GM21390 (cell line): Measurements from ENCODE around the gene IMMP2L.

ENCODE experiments used
- ATAC-seq: cut with Tn5 transposase; IDR thresholded peaks from one replicate; pipeline ENCODE4 v1.9.1; 2021; ENCODE audit not compliant: unreplicated experiment

Gene IMMP2L

GRCh38 chr7:111011520-111011919, 550.8 kb downstream of the IMMP2L start:
- ATAC-seq, result no peak

GRCh38 chr7:111010798-111011197, 551.5 kb downstream of the IMMP2L start:
- ATAC-seq, result no peak

DNA sequence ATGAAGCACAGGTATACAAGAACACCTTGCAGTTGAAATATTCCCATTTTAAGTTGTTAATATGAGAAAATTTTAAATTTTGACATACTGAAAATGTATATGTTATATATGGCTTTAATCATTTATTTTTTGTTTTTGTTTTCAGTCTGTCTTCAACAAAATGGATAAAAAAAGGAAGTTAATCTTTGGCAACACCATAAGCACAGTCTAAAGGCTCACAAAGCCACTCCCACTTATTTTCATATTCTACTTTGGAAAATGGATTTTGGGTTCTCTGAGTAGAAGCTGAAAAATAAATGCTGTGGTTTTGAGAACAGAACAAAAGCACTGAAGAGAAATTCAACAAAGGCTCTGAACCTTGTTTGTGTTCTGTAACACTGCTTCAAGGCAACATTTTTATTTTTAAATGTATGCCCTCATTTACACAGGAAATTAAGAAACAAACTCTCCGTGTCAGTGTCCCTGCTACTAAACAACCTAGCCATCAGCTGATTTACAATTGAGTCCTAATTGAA, 552.7 kb downstream of the IMMP2L start:
- no peak for ATAC-seq

DNA sequence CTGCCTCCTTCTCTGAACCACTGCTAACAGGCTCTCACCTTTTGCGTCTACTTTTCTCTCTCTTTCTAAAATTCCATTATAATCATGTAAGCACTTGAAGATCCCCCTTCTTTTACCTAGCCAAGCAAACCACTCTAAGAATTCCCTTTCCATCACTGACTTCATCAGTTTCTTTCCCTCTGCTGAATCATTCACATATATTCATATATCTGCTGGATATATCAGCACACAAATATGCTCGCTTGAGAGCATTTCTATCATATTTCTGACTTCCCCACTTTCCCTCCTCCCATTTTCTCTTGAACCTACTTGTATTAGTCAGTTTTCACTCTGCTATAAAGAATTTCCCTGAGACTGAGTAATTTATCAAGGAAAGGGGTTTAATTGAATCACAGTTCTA, 555.6 kb downstream of the IMMP2L start:
- no peak for ATAC-seq

- ATAC-seq, result no peak
Observed at GRCh38 chr7:111006040-111006439, 556.3 kb downstream of the IMMP2L start.

DNA sequence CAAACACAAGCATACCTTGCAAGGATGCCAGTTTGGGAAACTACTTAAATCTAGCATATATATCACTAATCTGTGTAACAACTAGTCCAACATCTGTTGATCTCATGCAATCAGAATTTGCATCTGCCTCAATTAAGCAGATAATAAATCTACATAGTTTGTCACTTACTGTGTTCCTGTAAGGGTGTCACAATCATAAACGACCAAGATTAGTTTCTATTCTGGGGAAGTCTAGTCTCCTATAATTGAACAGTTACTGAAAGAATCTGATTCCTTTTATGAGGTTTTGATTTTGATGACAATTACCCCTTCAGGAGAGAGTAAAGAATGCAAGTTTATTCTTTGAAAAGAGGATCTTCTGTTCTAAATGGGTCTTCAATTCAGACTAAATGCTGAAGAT, 556.8 kb downstream of the IMMP2L start:
- no peak for ATAC-seq

GRCh38 chr7:111004310-111004901, 557.9 kb downstream of the IMMP2L start:
- ATAC-seq, result no peak

GRCh38 chr7:111003883-111004282, 558.4 kb downstream of the IMMP2L start:
- no peak for ATAC-seq

GRCh38 chr7:110994028-110994967, 568.0 kb downstream of the IMMP2L start:
- ATAC-seq, result no peak

- ATAC-seq, result no peak
Observed at GRCh38 chr7:110988890-110989501, 573.3 kb downstream of the IMMP2L start.

- no peak for ATAC-seq
Observed at GRCh38 chr7:110988348-110988747, 573.9 kb downstream of the IMMP2L start.

GRCh38 chr7:110987127-110987693, 575.1 kb downstream of the IMMP2L start:
- no peak for ATAC-seq

DNA sequence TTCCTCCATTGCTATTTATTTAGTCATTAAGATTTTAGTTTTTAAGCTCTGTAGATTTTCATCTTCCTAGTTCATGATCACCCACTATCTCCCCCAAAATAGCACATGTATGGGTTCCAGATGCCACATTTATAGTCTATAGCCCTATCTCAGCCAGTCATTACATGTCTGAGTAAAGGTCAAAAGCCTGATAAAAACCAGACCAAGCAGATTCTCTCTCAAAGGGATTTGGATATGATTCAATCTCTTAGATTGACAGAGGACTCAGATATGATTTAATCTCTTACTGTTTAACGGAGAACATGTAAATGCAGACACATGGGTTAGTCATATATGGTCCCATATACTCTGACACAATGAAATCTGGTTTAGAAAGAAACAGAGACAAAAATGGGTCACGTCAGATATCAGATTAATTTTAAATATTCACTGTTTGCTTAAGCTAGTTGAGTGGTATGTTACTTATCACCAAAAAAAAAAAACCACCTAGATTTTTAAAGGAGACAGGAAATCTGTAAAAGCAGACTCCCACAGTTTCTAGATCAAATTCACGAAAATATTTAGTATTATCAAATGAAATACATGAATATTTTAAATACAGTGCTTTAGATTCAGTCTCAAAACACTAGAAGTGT, 578.4 kb downstream of the IMMP2L start:
- ATAC-seq, result no peak

- no peak for ATAC-seq
Observed at GRCh38 chr7:110977127-110977737, 585.1 kb downstream of the IMMP2L start.

DNA sequence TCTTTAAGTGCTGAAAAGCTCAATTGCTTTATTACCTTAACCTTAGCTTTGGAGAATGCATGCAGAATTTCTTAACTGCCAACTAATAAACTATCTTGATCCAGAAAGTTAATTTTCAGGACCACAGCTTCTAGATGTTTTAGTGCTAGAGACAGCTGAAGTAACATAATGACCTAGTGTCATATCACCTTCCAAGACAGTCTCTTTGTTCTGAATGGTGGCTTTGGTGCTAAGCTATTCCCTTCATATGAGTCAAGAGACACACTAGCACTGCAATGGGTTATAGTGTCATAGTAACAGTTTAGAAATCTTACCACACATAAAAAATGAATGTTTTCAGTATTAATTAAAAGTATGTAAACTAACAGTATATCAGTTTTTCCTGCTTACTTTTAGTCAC, 586.8 kb downstream of the IMMP2L start:
- no peak for ATAC-seq

DNA sequence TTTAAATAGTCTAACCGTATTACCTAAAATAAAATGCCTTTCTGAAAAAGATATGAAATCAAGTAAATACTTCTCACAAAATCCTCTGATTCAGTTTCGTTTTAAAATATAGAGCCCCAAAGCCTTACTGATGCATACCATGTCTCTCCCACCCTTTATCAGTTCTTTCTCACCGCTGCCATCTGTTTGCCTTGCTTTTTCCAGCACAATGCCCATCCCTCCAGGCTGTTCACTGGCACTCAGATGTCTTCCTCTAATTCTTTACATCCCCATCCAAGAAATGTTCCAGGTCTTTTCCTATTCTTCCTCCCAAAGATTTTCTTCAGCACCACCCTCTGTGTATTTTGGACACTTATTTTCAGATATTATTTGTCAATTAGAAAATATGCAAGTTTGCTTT, 587.9 kb downstream of the IMMP2L start:
- no peak for ATAC-seq

DNA sequence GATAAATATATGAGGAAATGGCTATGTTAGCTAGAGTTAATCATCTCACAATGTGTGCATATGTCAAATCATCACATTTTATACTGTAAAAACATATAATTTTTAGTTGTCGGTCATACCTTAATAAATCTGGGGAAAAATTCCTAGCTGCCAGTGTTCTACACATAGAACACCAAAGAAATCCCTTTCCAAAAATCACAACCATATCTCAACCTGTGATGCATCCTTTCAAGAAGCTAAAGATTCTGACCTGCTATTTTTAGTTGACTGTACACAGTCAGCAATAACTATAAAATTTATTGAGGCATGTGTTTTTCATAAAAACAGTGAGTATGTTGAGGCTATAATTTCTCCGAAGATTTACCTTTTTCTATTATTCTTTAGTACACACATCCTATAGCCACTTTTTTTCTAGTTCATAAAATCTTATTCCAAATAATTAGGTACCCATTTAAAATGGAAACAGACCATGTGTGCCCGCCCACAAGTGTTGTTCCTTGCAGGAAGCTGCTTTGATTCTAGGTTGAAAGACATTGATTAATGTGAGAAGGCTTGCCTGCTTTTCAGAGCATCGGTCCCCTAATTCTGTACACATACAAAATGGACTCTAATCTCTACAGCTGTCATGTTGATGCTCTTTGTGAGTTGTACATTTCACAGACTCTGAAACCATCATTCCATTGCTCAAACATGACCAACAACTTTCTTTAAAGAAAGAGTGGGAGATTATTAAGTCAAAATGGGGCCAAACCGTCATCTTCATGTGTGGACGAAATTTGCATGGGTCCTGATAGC, 588.9 kb downstream of the IMMP2L start:
- ATAC-seq, result no peak

GRCh38 chr7:110964775-110965174, 597.5 kb downstream of the IMMP2L start:
- ATAC-seq, result no peak

DNA sequence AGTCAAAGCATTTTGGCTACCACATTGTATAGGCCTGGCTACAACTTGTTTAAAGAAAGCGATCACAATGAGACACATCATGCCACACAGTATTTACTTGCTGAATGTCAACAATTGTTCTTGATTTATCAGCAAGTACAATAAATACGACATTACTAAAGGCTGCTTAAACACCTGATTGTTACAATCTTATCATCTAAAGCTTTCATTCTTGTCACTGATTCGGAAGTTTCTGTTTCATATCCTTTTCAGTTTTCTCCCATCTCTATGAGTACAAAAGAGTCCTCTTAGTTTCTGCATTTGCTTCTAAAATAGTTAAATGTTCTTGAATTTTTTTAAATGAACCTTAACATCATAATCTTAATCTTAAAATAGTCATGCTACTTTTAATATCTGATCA, 599.5 kb downstream of the IMMP2L start:
- ATAC-seq, result no peak

DNA sequence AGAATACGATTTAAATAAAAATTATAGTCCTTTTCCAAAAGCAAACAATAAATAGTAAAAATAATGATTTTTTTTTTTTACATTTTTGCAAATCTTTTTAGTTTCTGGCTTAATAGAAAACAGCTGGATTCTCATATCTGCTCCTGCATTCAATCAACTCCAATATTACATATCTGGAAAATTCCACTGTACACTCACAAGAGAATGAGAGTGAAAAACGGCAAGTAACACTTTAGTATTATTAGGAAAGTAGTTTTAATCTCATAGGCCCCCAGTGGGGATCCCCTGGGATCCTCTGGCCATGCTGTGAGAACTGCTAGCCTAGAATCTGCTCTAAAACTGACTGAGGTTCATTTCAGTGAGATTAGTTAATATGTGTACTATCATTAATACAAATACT, 599.9 kb downstream of the IMMP2L start:
- ATAC-seq, result no peak
